Loucy (cell line): ENCODE measurements around the gene SRPX2.
A peak's percentile ranks its signal among the peaks of the same experiment; 100 is the strongest.

Experiments
- H2AFZ ChIP-seq: fragments of 200-600 bp; sonication (generic); 2 replicates; pipeline ENCODE4 v1.6.0; 2016; ENCODE audit warnings: antibody characterized with exemption, mild to moderate bottlenecking, low read length, moderate library complexity
- H3F3A ChIP-seq: fragments of 200-600 bp; 2 replicates; pipeline ENCODE4 v1.6.0; 2016; ENCODE audit warnings: antibody characterized with exemption, low read depth, mild to moderate bottlenecking
- H3K27me3 ChIP-seq: fragments of 200-600 bp; sonication (generic); 2 replicates; pipeline ENCODE4 v1.6.1; 2014; ENCODE audit warnings: low read length, mild to moderate bottlenecking; ENCODE audit not compliant: insufficient read depth, poor library complexity, severe bottlenecking
- H3K36me3 ChIP-seq: fragments of 200-600 bp; sonication (generic); 2 replicates; pipeline ENCODE4 v1.6.1; 2016; ENCODE audit warnings: low read length; ENCODE audit not compliant: insufficient read depth
- H3K4me1 ChIP-seq: fragments of 200-600 bp; sonication (generic); 2 replicates; pipeline ENCODE4 v1.5.1; 2014; ENCODE audit warnings: low read length, mild to moderate bottlenecking; ENCODE audit not compliant: insufficient read depth, poor library complexity, severe bottlenecking
- H3K4me2 ChIP-seq: fragments of 200-600 bp; sonication (generic); 2 replicates; pipeline ENCODE4 v1.6.0; 2014; ENCODE audit warnings: antibody characterized with exemption, low read length, low read depth, mild to moderate bottlenecking; ENCODE audit not compliant: poor library complexity, severe bottlenecking
- H3K4me3 ChIP-seq: fragments of 200-600 bp; sonication (generic); 2 replicates; pipeline ENCODE4 v1.5.1; 2014; ENCODE audit warnings: low read length, mild to moderate bottlenecking, mixed read lengths; ENCODE audit not compliant: poor library complexity, severe bottlenecking
- H3K79me2 ChIP-seq: fragments of 200-600 bp; sonication (generic); 2 replicates; pipeline ENCODE4 v1.6.1; 2014; ENCODE audit warnings: low read length; ENCODE audit not compliant: insufficient read depth
- H3K9ac ChIP-seq: fragments of 200-600 bp; sonication (generic); 2 replicates; pipeline ENCODE4 v1.6.0; 2014; ENCODE audit warnings: mild to moderate bottlenecking, low read depth, low read length, moderate library complexity; ENCODE audit not compliant: poor library complexity, severe bottlenecking
- H3K9me2 ChIP-seq: fragments of 200-600 bp; sonication (generic); replicated peaks from 2 replicates; pipeline ENCODE4 v1.6.1; 2016; ENCODE audit warnings: low read depth, low read length, mixed read lengths
- H3K9me3 ChIP-seq: fragments of 200-600 bp; sonication (generic); 2 replicates; pipeline ENCODE4 v1.6.1; 2014; ENCODE audit warnings: mild to moderate bottlenecking, antibody characterized with exemption, low read length, low read depth; ENCODE audit not compliant: insufficient read depth
- H4K20me1 ChIP-seq: fragments of 200-600 bp; sonication (generic); 2 replicates; pipeline ENCODE4 v1.6.0; 2014; ENCODE audit warnings: antibody characterized with exemption, low read length, mild to moderate bottlenecking; ENCODE audit not compliant: insufficient read depth, poor library complexity, severe bottlenecking
- EZH2phosphoT487 ChIP-seq: fragments of 200-600 bp; IDR thresholded peaks from 2 replicates; pipeline ENCODE4 v1.6.1; 2018; ENCODE audit warnings: antibody characterized with exemption, mild to moderate bottlenecking, moderate library complexity, borderline replicate concordance
- TF ChIP-seq, protein P1 (sequence below): fragments of 200-600 bp; sonication (generic); conservative IDR thresholded peaks from 2 replicates; pipeline ENCODE4 v1.5.1; 2014; ENCODE audit warnings: mild to moderate bottlenecking, antibody characterized with exemption, low read length

The SRPX2 gene

GRCh38 chrX:100609591-100609990 lies 34.4 kb upstream of the SRPX2 start:
- TF ChIP-seq EZH2phosphoT487 = no peak
- TF ChIP-seq, protein P1, sequence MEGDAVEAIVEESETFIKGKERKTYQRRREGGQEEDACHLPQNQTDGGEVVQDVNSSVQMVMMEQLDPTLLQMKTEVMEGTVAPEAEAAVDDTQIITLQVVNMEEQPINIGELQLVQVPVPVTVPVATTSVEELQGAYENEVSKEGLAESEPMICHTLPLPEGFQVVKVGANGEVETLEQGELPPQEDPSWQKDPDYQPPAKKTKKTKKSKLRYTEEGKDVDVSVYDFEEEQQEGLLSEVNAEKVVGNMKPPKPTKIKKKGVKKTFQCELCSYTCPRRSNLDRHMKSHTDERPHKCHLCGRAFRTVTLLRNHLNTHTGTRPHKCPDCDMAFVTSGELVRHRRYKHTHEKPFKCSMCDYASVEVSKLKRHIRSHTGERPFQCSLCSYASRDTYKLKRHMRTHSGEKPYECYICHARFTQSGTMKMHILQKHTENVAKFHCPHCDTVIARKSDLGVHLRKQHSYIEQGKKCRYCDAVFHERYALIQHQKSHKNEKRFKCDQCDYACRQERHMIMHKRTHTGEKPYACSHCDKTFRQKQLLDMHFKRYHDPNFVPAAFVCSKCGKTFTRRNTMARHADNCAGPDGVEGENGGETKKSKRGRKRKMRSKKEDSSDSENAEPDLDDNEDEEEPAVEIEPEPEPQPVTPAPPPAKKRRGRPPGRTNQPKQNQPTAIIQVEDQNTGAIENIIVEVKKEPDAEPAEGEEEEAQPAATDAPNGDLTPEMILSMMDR = 0 out of 2 replicates have a peak, but pooled peaks have one; percentile 19
- Histone ChIP-seq H3K36me3 (no peaks in the 10 kb centered on the region), H3K79me2 (no peaks in the 10 kb centered on the region), H3K4me2 (no peak overlapping the region), H3F3A (no peaks in the 10 kb centered on the region), H2AFZ (no peak overlapping the region), H3K27me3 (no peaks in the 10 kb centered on the region), H3K9ac (no peak overlapping the region), H3K9me2 (no peaks in the 10 kb centered on the region), H4K20me1 (no peaks in the 10 kb centered on the region), H3K9me3 (no peaks in the 10 kb centered on the region), H3K4me1 (no peaks in the 10 kb centered on the region), H3K4me3 (no peak overlapping the region)

GRCh38 chrX:100611951-100612350 lies 32.0 kb upstream of the SRPX2 start:
- Histone ChIP-seq H3K4me1 (no peaks in the 10 kb centered on the region), H3K4me2 (no peak overlapping the region), H3F3A (no peaks in the 10 kb centered on the region), H3K79me2 (no peaks in the 10 kb centered on the region), H4K20me1 (no peaks in the 10 kb centered on the region), H3K27me3 (no peaks in the 10 kb centered on the region), H3K9me2 (no peaks in the 10 kb centered on the region), H2AFZ (no peak overlapping the region), H3K36me3 (no peaks in the 10 kb centered on the region), H3K9ac (no peak overlapping the region), H3K9me3 (no peaks in the 10 kb centered on the region), H3K4me3 (no peak overlapping the region)
- TF ChIP-seq EZH2phosphoT487 = no peak
- TF ChIP-seq, protein P1 = no peak

GRCh38 chrX:100615005-100615404 lies 29.0 kb upstream of the SRPX2 start:
- Histone ChIP-seq H3K4me1 (no peaks in the 10 kb centered on the region), H3F3A (no peaks in the 10 kb centered on the region), H3K9me2 (no peaks in the 10 kb centered on the region), H3K36me3 (no peaks in the 10 kb centered on the region), H3K4me2 (no peak overlapping the region), H3K9ac (no peak overlapping the region), H3K27me3 (no peaks in the 10 kb centered on the region), H3K4me3 (no peak overlapping the region), H3K79me2 (no peaks in the 10 kb centered on the region), H4K20me1 (no peaks in the 10 kb centered on the region), H2AFZ (no peak overlapping the region), H3K9me3 (no peaks in the 10 kb centered on the region)
- TF ChIP-seq EZH2phosphoT487 = no peak
- TF ChIP-seq, protein P1 = peak; percentile 49
